ENCODE data around the gene HOXB6. TPM values are rescaled to one million over a fixed set of nuclear protein-coding genes. Genes with fewer than 3 reads are reported as not detected.

Gene HOXB6
- total RNA-seq, 1 experiment from 2014 or later, result 19.2 TPM

- DNase-seq (ENCODE audit: low read depth), result no peak
Measured at GRCh38 chr17:48555258-48556228, 49.2 kb downstream of the HOXB6 start.

DNA sequence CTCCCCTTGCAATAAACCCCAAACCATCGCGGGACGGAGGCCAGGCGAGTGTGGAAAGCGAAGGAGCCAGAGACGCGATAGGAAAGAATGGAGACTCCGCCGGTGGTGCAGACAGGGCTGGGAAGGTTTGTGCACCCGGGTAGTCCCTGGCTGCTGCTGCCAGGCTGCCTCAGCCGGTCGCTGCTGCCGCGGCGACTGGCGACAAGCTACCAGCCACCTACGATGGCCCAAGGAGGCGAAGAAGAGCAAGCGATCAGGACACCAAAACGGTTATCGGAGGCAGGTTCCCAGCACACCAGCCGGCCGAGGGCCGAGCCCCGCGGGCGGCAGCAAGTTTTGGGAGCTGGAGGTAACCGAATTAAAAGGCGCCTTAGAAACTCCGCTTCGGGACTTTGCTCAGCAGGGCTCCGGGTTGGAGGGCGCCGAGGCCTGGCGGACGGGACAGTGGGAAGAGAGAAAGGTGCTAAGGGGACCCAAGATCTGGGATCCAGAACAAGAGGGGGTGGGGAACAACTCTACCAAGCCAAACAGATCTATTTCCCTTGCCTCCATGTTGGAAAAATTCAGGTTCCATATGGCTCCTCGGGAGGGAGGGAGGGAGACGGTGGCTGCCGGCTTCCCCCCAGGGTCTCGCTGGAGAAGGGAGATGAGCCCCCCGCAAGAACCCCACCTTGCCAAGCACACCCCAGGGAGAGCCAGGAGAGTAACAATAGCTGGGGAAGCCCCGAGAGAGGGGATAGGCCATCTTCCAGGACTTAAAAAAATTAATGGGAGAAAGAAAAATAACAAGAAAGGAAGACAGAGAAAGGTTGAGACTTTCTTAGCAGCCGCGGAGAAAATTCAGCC lies 50.2 kb downstream of the HOXB6 start:
- no peak for DNase-seq (ENCODE audit: low read depth)

DNA sequence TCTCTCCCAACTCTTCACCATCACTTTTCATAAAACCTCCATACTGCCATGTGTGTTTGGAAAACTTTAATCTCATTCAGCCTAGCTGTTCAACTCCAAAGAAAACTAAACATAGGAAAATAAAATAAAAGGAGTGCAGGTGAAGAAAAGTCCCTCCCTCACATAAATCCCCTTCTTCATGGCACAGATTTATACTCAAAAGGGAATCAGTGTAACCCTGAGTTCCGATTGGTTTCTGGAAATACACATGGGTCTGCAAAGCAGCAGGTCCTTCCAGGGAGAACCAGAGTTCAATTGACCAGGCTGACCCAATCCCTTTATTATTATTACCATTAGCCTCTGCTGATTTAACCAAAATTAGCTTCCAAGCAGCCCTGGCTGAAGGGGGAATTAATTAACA lies 51.0 kb downstream of the HOXB6 start:
- DNase-seq (ENCODE audit: low read depth), result no peak

GRCh38 chr17:48553190-48553547 lies 51.6 kb downstream of the HOXB6 start:
- DNase-seq (ENCODE audit: low read depth), result no peak

GRCh38 chr17:48552466-48553189 lies 52.2 kb downstream of the HOXB6 start:
- no peak for DNase-seq (ENCODE audit: low read depth)

GRCh38 chr17:48551596-48552465 lies 53.0 kb downstream of the HOXB6 start:
- DNase-seq (ENCODE audit: low read depth), result no peak

DNA sequence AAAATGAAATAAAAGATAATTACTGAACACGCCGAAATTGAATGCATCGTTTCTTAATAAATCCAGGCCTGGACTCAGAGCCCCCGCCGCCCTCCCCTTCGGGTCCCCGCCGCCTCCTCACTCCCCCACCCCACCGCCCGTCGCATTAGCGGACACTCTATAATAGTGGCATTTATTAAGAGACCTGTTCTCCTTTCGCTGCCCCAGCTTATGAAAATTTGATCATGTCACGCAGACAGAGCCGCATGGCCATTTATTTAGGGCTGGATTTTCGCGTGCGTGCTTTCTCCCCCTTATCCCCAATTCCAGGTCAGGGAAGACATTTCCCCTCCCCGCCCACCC lies 53.6 kb downstream of the HOXB6 start:
- no peak for DNase-seq (ENCODE audit: low read depth)

DNA sequence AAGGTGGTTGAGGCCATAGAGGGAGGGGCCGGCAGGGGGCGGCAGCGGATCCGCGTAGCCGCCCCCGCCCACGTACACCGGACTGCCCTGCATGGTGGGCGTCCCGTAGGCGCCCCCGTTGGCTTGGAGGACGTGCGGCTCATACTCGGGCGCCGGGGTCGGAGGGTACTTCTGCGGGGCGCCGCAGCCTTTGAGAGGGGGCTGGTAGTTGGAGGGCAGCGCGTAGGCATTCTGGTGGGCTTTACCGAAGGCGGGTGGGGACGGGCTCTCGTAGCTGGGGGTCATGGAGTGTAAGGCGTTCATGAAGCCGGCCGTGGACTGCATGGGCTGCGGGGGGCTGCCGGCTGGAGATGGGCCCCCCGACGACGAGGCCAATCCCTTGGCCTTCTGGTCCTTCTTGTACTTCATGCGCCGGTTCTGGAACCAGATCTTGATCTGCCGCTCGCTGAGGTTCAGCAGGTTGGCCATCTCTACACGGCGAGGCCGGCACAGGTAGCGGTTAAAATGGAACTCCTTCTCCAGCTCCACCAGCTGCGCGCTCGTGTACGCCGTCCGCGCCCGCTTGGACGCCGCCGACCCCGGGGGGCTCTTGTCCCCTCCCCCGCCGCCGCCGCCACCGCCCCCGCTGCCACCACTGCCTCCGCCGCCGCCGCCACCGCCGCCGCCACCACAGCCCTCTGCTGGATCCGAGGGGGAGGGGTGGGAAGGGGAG lies 54.1 kb downstream of the HOXB6 start:
- no peak for DNase-seq (ENCODE audit: low read depth)

DNA sequence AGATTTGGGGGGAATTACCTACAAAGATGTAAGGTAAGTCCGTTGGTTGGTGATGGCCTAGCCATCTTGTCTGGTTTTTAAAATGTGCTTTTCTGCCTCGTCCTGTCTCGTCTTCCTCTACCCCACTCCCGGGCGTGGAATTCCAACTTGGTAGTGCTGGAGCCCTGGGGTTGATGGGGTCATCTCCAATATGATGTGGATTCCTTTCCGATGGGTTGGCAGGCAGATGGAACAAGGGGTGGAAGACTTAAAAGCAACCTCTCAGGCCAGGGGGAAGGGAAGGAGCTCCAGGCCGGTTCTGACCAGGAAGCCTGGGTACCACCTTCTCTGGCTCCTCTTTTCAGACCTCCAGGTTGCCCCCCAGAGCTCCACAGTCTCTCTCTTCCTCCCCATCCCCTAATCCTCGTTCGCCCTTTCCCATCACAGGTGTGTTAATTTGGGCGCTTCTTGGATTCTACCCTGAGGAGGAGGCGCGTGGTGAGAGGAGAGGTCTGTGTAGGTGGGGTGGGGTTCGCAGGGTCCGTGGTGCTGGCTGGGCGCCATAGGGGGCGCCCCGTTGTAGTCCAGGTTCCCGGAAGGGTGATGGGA lies 54.8 kb downstream of the HOXB6 start:
- no peak for DNase-seq (ENCODE audit: low read depth)

GRCh38 chr17:48549281-48549630 lies 55.5 kb downstream of the HOXB6 start:
- no peak for DNase-seq (ENCODE audit: low read depth)

DNA sequence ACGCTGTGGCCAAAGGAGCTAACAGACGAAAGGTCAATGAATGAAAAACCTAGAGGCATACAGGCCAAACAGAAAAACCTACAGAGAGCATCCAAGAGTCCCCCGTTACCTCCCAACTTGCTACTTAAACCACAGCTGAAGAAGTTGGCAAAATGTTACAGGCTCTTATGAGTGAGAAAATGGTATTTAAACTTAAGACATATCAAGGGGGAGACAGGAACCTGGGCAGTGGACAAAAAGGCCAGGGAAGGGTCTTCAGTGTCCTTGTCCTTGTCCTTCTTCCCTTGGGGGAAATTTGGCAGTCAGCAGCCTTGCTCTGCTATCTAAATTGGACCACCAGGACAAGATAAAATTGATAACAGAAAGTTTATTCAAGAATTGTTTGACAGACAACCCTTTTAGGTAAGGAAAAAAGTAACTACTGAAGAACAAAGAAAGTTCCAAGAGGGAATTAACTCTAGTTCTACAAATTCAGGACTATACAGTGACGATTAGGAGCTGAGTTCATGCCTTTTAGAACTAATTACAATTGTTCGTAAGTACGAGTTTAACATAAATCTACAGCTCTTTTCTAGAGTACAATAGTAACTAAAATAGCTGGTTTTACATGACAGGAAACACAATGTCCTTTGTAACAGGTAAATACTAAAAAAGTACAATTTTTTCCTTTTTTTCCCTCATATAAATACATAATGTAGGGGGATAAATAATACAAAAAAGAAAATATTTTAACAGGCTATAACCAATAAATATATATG lies 56.1 kb downstream of the HOXB6 start:
- DNase-seq (ENCODE audit: low read depth), result no peak

DNA sequence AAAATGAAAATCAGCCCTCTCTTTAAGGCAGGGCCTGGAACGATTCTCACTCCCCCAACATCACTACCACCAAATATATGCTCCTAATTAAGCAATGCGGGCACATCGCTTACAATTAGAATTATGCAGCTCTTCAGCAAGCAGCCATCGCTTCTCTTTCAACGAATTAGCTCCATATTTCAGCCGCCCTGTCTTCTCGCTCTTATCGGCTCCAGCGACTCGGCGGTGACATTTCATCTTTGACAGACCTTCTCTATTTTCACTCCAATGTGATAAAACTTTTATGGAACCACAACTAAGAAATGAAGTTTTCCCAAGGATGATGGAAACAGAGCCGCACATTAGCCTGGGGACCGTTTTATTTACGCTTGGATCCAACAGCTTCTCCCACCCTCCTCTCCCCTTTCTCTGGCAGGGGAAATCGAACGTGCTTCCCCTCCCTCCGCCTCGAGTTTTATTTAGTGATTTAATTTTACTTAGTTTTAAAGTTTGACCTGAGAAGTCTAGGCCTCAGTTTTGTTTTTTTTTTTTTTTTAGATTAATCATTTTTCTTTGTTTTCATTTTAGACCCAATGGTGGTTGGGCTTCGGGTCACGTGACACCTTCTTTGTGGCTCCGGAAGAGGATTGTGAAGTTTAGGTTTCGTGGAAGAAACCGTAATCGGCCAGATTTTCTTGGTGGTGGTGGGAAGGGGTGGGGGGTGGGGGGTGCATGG lies 56.8 kb downstream of the HOXB6 start:
- no peak for DNase-seq (ENCODE audit: low read depth)

DNA sequence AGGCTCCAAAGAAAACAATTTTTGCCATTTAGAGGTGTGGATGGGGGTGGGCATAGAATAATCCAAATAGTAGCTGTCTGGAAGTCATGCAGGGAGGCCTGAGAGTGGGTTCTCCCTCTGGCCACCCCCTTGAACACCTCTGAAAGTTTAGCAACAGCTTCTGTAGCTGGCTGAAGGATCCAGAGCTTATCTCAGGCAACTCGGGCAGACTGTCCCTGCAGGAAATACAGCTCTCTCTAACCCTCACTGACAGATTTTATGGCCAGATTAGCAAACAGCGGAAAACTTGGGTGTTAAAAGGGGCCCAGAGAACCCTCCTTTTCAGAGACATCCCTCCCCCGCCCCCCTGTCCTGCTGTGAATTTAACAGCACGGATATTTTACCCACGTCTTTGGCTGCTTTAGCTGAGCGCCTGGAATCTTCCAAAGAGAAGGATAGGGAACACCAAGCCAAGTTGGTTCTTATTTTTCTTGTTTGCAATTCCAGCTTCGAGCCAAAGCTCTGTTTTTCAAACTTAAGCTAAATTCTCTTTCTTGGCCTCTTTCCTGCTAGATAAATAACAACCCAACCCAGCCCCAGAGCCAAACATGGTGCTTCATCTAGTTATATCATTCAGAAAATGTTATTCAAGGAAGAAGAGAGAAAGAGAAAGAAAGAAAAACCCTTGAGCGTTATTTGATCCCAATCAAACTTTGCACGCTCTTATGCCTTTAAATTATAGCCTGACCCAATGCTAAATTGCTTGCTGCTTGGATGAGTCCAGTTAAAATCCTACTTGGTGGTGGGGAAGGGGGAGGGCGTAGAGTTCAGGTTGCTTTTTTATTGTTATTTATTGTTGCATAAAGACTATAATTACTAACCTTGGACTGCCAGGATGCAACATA lies 57.6 kb downstream of the HOXB6 start:
- DNase-seq (ENCODE audit: low read depth), result no peak

GRCh38 chr17:48546137-48546923 lies 58.5 kb downstream of the HOXB6 start:
- DNase-seq (ENCODE audit: low read depth), result no peak
